ENCODE data around the gene PLXNA3. TPM values are rescaled to one million over a fixed set of nuclear protein-coding genes. Genes with fewer than 3 reads are reported as not detected.

Gene PLXNA3
- total RNA-seq, 2 experiments from 2014 or later, result 48.9 to 53.6 TPM

GRCh38 chrX:154445776-154446175, 12.3 kb upstream of the PLXNA3 start:
- ATAC-seq, result no peak
- H3K4me3 Mint-ChIP-seq, result no peak overlapping the region
- DNase-seq, result no peak
- H3K27ac Mint-ChIP-seq, result no peak overlapping the region
- CTCF ChIA-PET, result no interaction called here
- peaks cover 17% of the 10 kb centered on the region for H3K36me3 Mint-ChIP-seq (ENCODE audit: low read depth)
- no peaks in the 10 kb centered on the region for H3K9me3 Mint-ChIP-seq (ENCODE audit: insufficient read depth)
- peaks cover 18% of the 10 kb centered on the region for H3K4me1 Mint-ChIP-seq (ENCODE audit: low read depth)
- H3K27me3 Mint-ChIP-seq (ENCODE audit: low read depth), result no peaks in the 10 kb centered on the region
- POLR2A ChIA-PET, result interaction anchor here (1.4 kb wide), 1 partner anchor 18 kb away, joined by 3 read pairs; the partner anchor contains the start of gene ATP6AP1

DNA sequence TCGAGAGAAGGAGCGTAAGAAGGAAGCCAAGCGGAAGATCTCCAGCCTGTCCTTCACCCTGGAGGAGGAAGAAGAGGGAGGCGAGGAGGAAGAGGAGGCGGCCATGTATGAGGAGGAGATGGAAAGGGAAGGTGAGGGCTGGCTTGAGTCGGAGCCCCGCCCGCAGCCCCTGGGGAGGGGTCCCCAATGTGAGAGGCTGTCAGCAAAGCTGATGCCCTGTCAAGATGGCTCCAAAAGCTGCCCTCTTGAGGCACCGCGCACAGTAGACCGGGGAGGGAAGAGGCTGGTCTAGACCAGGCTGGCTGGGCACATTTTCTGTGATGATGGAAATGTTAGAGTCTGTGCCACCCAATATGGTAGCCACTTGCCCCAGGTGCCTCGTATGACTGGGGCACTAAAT, 11.7 kb upstream of the PLXNA3 start:
- no peak overlapping the region for H3K27ac Mint-ChIP-seq
- ChIA-PET POLR2A (no interaction called here), CTCF (no interaction called here)
- H3K4me1 Mint-ChIP-seq (ENCODE audit: low read depth), result peaks cover 17% of the 10 kb centered on the region
- ATAC-seq, result no peak
- H3K4me3 Mint-ChIP-seq, result no peak overlapping the region
- peaks cover 13% of the 10 kb centered on the region for H3K36me3 Mint-ChIP-seq (ENCODE audit: low read depth)
- H3K27me3 Mint-ChIP-seq (ENCODE audit: low read depth), result no peaks in the 10 kb centered on the region
- H3K9me3 Mint-ChIP-seq (ENCODE audit: insufficient read depth), result no peaks in the 10 kb centered on the region
- no peak for DNase-seq

- DNase-seq (no peak), ATAC-seq (no peak)
- H3K27me3 Mint-ChIP-seq (ENCODE audit: low read depth), result no peaks in the 10 kb centered on the region
- POLR2A ChIA-PET, result no interaction called here
- peaks cover 12% of the 10 kb centered on the region for H3K36me3 Mint-ChIP-seq (ENCODE audit: low read depth)
- no peak overlapping the region for H3K4me3 Mint-ChIP-seq
- H3K4me1 Mint-ChIP-seq (ENCODE audit: low read depth), result peaks cover 8% of the 10 kb centered on the region
- H3K9me3 Mint-ChIP-seq (ENCODE audit: insufficient read depth), result no peaks in the 10 kb centered on the region
- CTCF ChIA-PET, result no interaction called here
- H3K27ac Mint-ChIP-seq, result no peak overlapping the region
Observed at GRCh38 chrX:154448484-154448883, 9.6 kb upstream of the PLXNA3 start.

GRCh38 chrX:154449618-154450017, 8.5 kb upstream of the PLXNA3 start:
- H3K27ac Mint-ChIP-seq, result no peak overlapping the region
- ChIA-PET POLR2A (no interaction called here), CTCF (interaction anchor here (0.6 kb wide), 1 partner anchor 31 kb away, joined by 3 read pairs; no protein-coding TSS in a partner anchor)
- H3K36me3 Mint-ChIP-seq (ENCODE audit: low read depth), result peaks cover 12% of the 10 kb centered on the region
- peaks cover 7% of the 10 kb centered on the region for H3K4me1 Mint-ChIP-seq (ENCODE audit: low read depth)
- H3K4me3 Mint-ChIP-seq, result no peak overlapping the region
- no peaks in the 10 kb centered on the region for H3K27me3 Mint-ChIP-seq (ENCODE audit: low read depth)
- DNase-seq (no peak), ATAC-seq (no peak)
- no peaks in the 10 kb centered on the region for H3K9me3 Mint-ChIP-seq (ENCODE audit: insufficient read depth)

GRCh38 chrX:154450312-154450711, 7.8 kb upstream of the PLXNA3 start:
- CTCF ChIA-PET, result no interaction called here
- POLR2A ChIA-PET, result no interaction called here

DNA sequence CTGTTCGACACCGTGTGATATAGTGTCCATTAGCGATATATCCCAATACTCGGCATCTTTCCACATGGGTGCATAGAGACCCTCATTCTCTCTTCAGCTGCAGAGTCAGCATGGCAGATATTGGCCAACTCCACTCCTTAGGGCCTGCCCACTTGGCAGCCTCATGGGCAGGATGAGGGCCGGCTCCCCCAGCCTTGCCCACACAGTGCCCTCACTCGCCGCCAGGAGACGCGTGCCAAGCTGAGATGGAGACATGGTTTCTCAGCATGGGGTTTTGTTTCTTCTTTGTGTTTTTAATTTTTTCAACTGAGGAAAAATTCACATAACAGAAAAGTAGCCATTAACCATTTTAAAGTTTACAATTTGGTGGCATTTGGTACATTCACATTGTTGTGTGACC, 5.3 kb upstream of the PLXNA3 start:
- DNase-seq (no peak), ATAC-seq (no peak)
- H3K4me3 Mint-ChIP-seq, result no peak overlapping the region
- no peaks in the 10 kb centered on the region for H3K27me3 Mint-ChIP-seq (ENCODE audit: low read depth)
- H3K9me3 Mint-ChIP-seq (ENCODE audit: insufficient read depth), result no peaks in the 10 kb centered on the region
- no peak overlapping the region for H3K27ac Mint-ChIP-seq
- ChIA-PET POLR2A (no interaction called here), CTCF (no interaction called here)
- H3K4me1 Mint-ChIP-seq (ENCODE audit: low read depth), result peaks cover 5% of the 10 kb centered on the region
- peaks cover 4% of the 10 kb centered on the region for H3K36me3 Mint-ChIP-seq (ENCODE audit: low read depth)

More at GRCh38 chrX:154450312-154450711, 7.8 kb upstream of the PLXNA3 start:
- peaks cover 7% of the 10 kb centered on the region for H3K4me1 Mint-ChIP-seq (ENCODE audit: low read depth)
- no peak overlapping the region for H3K4me3 Mint-ChIP-seq
- H3K27me3 Mint-ChIP-seq (ENCODE audit: low read depth), result no peaks in the 10 kb centered on the region
- peaks cover 12% of the 10 kb centered on the region for H3K36me3 Mint-ChIP-seq (ENCODE audit: low read depth)
- ATAC-seq (no peak), DNase-seq (no peak)
- H3K27ac Mint-ChIP-seq, result no peak overlapping the region
- H3K9me3 Mint-ChIP-seq (ENCODE audit: insufficient read depth), result no peaks in the 10 kb centered on the region

DNA sequence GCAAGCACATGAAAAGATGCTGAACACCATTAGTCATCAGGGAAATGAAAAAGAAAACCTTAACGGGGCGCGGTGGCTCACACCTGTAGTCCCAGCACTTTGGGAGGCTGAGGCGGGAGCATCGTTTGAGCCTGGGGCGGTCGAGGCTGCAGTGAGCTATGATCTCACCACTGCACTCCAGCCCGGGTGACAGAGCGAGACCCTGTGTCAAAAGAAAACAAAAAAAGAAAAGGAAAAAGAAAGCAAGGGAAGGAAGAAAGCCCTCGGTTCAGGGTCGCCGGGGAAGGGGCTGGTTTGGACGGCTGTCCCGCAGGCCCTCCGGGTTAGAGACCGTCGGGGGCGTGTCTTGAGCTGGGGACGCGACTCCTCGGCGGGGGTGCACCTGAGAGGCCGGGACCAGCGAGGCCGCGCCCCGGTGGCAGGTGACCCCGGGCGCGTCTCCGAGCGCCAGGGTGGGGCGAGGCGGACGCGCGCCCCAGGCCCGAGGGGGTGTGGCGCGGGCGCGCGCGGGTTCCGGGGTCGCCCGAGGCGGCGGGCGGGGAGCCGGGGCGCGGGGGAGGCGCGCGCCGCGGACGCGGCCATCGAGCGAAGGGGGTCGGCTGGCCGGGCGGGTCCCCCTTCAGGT, 478 bp upstream of the PLXNA3 start:
- Mint-ChIP-seq H3K27me3 (ENCODE audit: low read depth) (no peaks in the 10 kb centered on the region), H3K9me3 (ENCODE audit: insufficient read depth) (no peaks in the 10 kb centered on the region), H3K4me1 (ENCODE audit: low read depth) (peaks cover 18% of the 10 kb centered on the region), H3K27ac (peak overlapping the region; percentile 96), H3K36me3 (ENCODE audit: low read depth) (peaks cover 9% of the 10 kb centered on the region), H3K4me3 (peak overlapping the region; percentile 91)
- ATAC-seq (peak; percentile 68), DNase-seq (peak; percentile 63)
- ChIA-PET POLR2A (interaction anchor here (0.8 to 0.9 kb wide), 3 partner anchors 33 to 571 kb away, joined by 3 read pairs; partner anchors contain the start of gene SLC10A3), CTCF (no interaction called here)

GRCh38 chrX:154458954-154459778, 1.1 kb downstream of the PLXNA3 start:
- DNase-seq (peak; percentile 31), ATAC-seq (peak; percentile 50)
- peak overlapping the region; percentile 80 for H3K4me3 Mint-ChIP-seq
- ChIA-PET POLR2A (interaction anchor here (0.9 to 1.4 kb wide), 4 partner anchors 18 to 48 kb away, joined by 3 to 7 read pairs (median 4); partner anchors contain the start of genes ATP6AP1 and TAFAZZIN), CTCF (interaction anchor here (0.8 to 1.0 kb wide), 2 partner anchors 30 to 68 kb away, joined by 3 read pairs; no protein-coding TSS in a partner anchor)
- H3K36me3 Mint-ChIP-seq (ENCODE audit: low read depth), result peaks cover 9% of the 10 kb centered on the region
- no peaks in the 10 kb centered on the region for H3K27me3 Mint-ChIP-seq (ENCODE audit: low read depth)
- peak overlapping the region; percentile 69 for H3K27ac Mint-ChIP-seq
- no peaks in the 10 kb centered on the region for H3K9me3 Mint-ChIP-seq (ENCODE audit: insufficient read depth)
- H3K4me1 Mint-ChIP-seq (ENCODE audit: low read depth), result peaks cover 18% of the 10 kb centered on the region

GRCh38 chrX:154459832-154460231, 1.8 kb downstream of the PLXNA3 start:
- peaks cover 18% of the 10 kb centered on the region for H3K4me1 Mint-ChIP-seq (ENCODE audit: low read depth)
- peaks cover 9% of the 10 kb centered on the region for H3K36me3 Mint-ChIP-seq (ENCODE audit: low read depth)
- H3K27ac Mint-ChIP-seq, result no peak overlapping the region
- no peak for DNase-seq
- no peaks in the 10 kb centered on the region for H3K27me3 Mint-ChIP-seq (ENCODE audit: low read depth)
- peak overlapping the region; percentile 80 for H3K4me3 Mint-ChIP-seq
- CTCF ChIA-PET, result interaction anchor here (1.0 kb wide), 1 partner anchor 29 kb away, joined by 3 read pairs; no protein-coding TSS in a partner anchor
- H3K9me3 Mint-ChIP-seq (ENCODE audit: insufficient read depth), result no peaks in the 10 kb centered on the region
- no peak for ATAC-seq
- POLR2A ChIA-PET, result interaction anchor here (1.2 kb wide), 1 partner anchor 31 kb away, joined by 3 read pairs; the partner anchor contains the start of gene ATP6AP1

DNA sequence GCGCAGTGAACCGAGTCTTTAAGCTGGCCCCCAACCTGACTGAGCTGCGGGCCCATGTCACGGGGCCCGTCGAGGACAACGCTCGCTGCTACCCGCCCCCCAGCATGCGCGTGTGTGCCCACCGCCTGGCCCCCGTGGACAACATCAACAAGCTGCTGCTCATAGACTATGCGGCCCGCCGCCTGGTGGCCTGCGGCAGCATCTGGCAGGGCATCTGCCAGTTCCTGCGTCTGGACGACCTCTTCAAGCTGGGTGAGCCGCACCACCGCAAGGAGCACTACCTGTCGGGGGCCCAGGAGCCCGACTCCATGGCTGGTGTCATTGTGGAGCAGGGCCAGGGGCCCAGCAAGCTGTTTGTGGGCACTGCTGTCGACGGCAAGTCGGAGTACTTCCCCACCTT, 2.2 kb downstream of the PLXNA3 start:
- ATAC-seq (no peak), DNase-seq (no peak)
- Mint-ChIP-seq H3K4me1 (ENCODE audit: low read depth) (peaks cover 18% of the 10 kb centered on the region), H3K4me3 (peak overlapping the region; percentile 80), H3K9me3 (ENCODE audit: insufficient read depth) (no peaks in the 10 kb centered on the region), H3K27ac (no peak overlapping the region), H3K27me3 (ENCODE audit: low read depth) (no peaks in the 10 kb centered on the region), H3K36me3 (ENCODE audit: low read depth) (peaks cover 11% of the 10 kb centered on the region)
- ChIA-PET CTCF (no interaction called here), POLR2A (no interaction called here)

DNA sequence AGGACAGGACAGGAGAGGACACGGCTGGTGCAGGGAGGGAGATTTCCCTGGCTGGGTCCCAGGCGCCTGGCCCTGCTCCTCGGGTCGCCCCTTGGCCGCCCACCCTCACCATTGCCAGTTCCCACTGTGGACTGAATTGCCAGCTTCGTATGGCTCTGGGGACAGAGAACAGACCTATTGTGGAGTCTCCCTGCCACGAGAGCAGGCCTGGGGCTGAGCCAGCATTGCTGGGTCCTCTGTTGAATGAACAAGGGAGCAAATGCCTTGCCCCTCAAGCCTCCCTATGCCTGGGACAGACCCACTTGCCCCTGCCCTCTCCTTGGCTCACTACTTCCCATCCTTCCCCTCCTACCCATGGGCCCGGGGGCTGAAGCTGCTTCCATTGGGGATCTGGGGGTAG, 4.3 kb downstream of the PLXNA3 start:
- Mint-ChIP-seq H3K9me3 (ENCODE audit: insufficient read depth) (no peaks in the 10 kb centered on the region), H3K4me1 (ENCODE audit: low read depth) (peaks cover 15% of the 10 kb centered on the region), H3K27ac (no peak overlapping the region), H3K36me3 (ENCODE audit: low read depth) (peaks cover 16% of the 10 kb centered on the region), H3K27me3 (ENCODE audit: low read depth) (no peaks in the 10 kb centered on the region), H3K4me3 (no peak overlapping the region)
- DNase-seq (no peak), ATAC-seq (no peak)
- ChIA-PET POLR2A (no interaction called here), CTCF (no interaction called here)

GRCh38 chrX:154463611-154464220, 5.6 kb downstream of the PLXNA3 start:
- Mint-ChIP-seq H3K27me3 (ENCODE audit: low read depth) (no peaks in the 10 kb centered on the region), H3K4me1 (ENCODE audit: low read depth) (peaks cover 13% of the 10 kb centered on the region), H3K9me3 (ENCODE audit: insufficient read depth) (no peaks in the 10 kb centered on the region), H3K4me3 (no peak overlapping the region), H3K36me3 (ENCODE audit: low read depth) (peaks cover 16% of the 10 kb centered on the region), H3K27ac (no peak overlapping the region)
- POLR2A ChIA-PET, result no interaction called here
- ATAC-seq (no peak), DNase-seq (no peak)
- CTCF ChIA-PET, result no interaction called here
